ENCODE measurements around the gene FLAD1.

FLAD1 gene

GRCh38 chr1:154957091-154957657, 26.0 kb upstream of the FLAD1 start:
- Histone ChIP-seq H3K9me3 (ENCODE audit: low read depth, low read length) (no peaks in the 10 kb centered on the region), H3K4me3 (no peak overlapping the region), H3K27ac (no peak overlapping the region), H3K36me3 (ENCODE audit: insufficient read depth, low read length) (peaks cover 14% of the 10 kb centered on the region; the same call in 1 of the 2 replicates), H3K9ac (ENCODE audit: insufficient read length) (no peak overlapping the region)
- no peak for DNase-seq (ENCODE audit: low read depth, low spot score)
- no peak for TF ChIP-seq EZH2 (IDR thresholded peaks at IDR 0.05)
- no peak for TF ChIP-seq POLR2AphosphoS5 (IDR thresholded peaks at IDR 0.05; ENCODE audit: borderline replicate concordance, low read depth, low read length)
- no peak for TF ChIP-seq FOXP2 (optimal IDR thresholded peaks at IDR 0.05; ENCODE audit: control extremely low read depth, extremely low read length, insufficient read depth)

GRCh38 chr1:154958036-154958435, 25.1 kb upstream of the FLAD1 start:
- TF ChIP-seq FOXP2 (optimal IDR thresholded peaks at IDR 0.05; ENCODE audit: control extremely low read depth, extremely low read length, insufficient read depth) (no peak), EZH2 (IDR thresholded peaks at IDR 0.05) (no peak), POLR2AphosphoS5 (IDR thresholded peaks at IDR 0.05; ENCODE audit: borderline replicate concordance, low read depth, low read length) (no peak)
- H3K4me3 ChIP-seq, result no peak overlapping the region
- H3K27ac ChIP-seq, result no peak overlapping the region
- peaks cover 17% of the 10 kb centered on the region for H3K36me3 ChIP-seq (ENCODE audit: insufficient read depth, low read length)
- H3K9me3 ChIP-seq (ENCODE audit: low read depth, low read length), result no peaks in the 10 kb centered on the region
- H3K9ac ChIP-seq (ENCODE audit: insufficient read length), result no peak overlapping the region
- DNase-seq (ENCODE audit: low read depth, low spot score), result no peak

- H3K27ac ChIP-seq, result no peak overlapping the region
- H3K36me3 ChIP-seq (ENCODE audit: insufficient read depth, low read length), result peaks cover 25% of the 10 kb centered on the region
- TF ChIP-seq FOXP2 (optimal IDR thresholded peaks at IDR 0.05; ENCODE audit: control extremely low read depth, extremely low read length, insufficient read depth) (no peak), POLR2AphosphoS5 (IDR thresholded peaks at IDR 0.05; ENCODE audit: borderline replicate concordance, low read depth, low read length) (no peak), EZH2 (IDR thresholded peaks at IDR 0.05) (no peak)
- H3K9me3 ChIP-seq (ENCODE audit: low read depth, low read length), result no peaks in the 10 kb centered on the region
- no peak overlapping the region for H3K4me3 ChIP-seq
- no peak overlapping the region for H3K9ac ChIP-seq (ENCODE audit: insufficient read length)
- DNase-seq (ENCODE audit: low read depth, low spot score), result no peak
Observed at GRCh38 chr1:154958681-154959425, 24.3 kb upstream of the FLAD1 start.

GRCh38 chr1:154959426-154959780, 23.7 kb upstream of the FLAD1 start:
- H3K36me3 ChIP-seq (ENCODE audit: insufficient read depth, low read length), result peaks cover 30% of the 10 kb centered on the region
- H3K4me3 ChIP-seq, result no peak overlapping the region
- H3K9ac ChIP-seq (ENCODE audit: insufficient read length), result no peak overlapping the region
- TF ChIP-seq FOXP2 (optimal IDR thresholded peaks at IDR 0.05; ENCODE audit: control extremely low read depth, extremely low read length, insufficient read depth) (no peak), EZH2 (IDR thresholded peaks at IDR 0.05) (no peak), POLR2AphosphoS5 (IDR thresholded peaks at IDR 0.05; ENCODE audit: borderline replicate concordance, low read depth, low read length) (no peak)
- H3K27ac ChIP-seq, result no peak overlapping the region
- no peak for DNase-seq (ENCODE audit: low read depth, low spot score)
- no peaks in the 10 kb centered on the region for H3K9me3 ChIP-seq (ENCODE audit: low read depth, low read length)

- TF ChIP-seq EZH2 (IDR thresholded peaks at IDR 0.05), result no peak
- TF ChIP-seq POLR2AphosphoS5 (IDR thresholded peaks at IDR 0.05; ENCODE audit: borderline replicate concordance, low read depth, low read length), result no peak
- no peak for DNase-seq (ENCODE audit: low read depth, low spot score)
- Histone ChIP-seq H3K4me3 (peak overlapping the region; percentile 93), H3K9me3 (ENCODE audit: low read depth, low read length) (no peaks in the 10 kb centered on the region), H3K27ac (peak overlapping the region; percentile 42; the same call in 1 of the 2 replicates), H3K36me3 (ENCODE audit: insufficient read depth, low read length) (peaks cover 39% of the 10 kb centered on the region), H3K9ac (ENCODE audit: insufficient read length) (peak overlapping the region; percentile 97)
Observed at GRCh38 chr1:154960446-154961136, 22.6 kb upstream of the FLAD1 start.

- no peak for DNase-seq (ENCODE audit: low read depth, low spot score)
- peak within 1 kb of the TSS; percentile 97 for H3K9ac ChIP-seq (ENCODE audit: insufficient read length)
- peaks cover 48% of the 10 kb centered on the region for H3K36me3 ChIP-seq (ENCODE audit: insufficient read depth, low read length)
- H3K4me3 ChIP-seq, result peak within 1 kb of the TSS; percentile 93
- no peaks in the 10 kb centered on the region for H3K9me3 ChIP-seq (ENCODE audit: low read depth, low read length)
- H3K27ac ChIP-seq, result peak within 1 kb of the TSS; percentile 95
- peak; percentile 92 for TF ChIP-seq POLR2AphosphoS5 (IDR thresholded peaks at IDR 0.05; ENCODE audit: borderline replicate concordance, low read depth, low read length)
- TF ChIP-seq EZH2 (IDR thresholded peaks at IDR 0.05), result no peak
Observed at GRCh38 chr1:154961207-154962155, 21.7 kb upstream of the FLAD1 start, which contains the start of gene PYGO2. Gene PYGO2 (minus strand): TSS chr1:154961782. CDS start chr1:154961576, 206 bp downstream.

GRCh38 chr1:154962156-154962749, 20.9 kb upstream of the FLAD1 start:
- DNase-seq (ENCODE audit: low read depth, low spot score), result no peak
- Histone ChIP-seq H3K9ac (ENCODE audit: insufficient read length) (peak overlapping the region; percentile 97), H3K9me3 (ENCODE audit: low read depth, low read length) (no peaks in the 10 kb centered on the region), H3K36me3 (ENCODE audit: insufficient read depth, low read length) (peaks cover 56% of the 10 kb centered on the region), H3K4me3 (peak overlapping the region; percentile 93), H3K27ac (peak overlapping the region; percentile 95)
- TF ChIP-seq POLR2AphosphoS5 (IDR thresholded peaks at IDR 0.05; ENCODE audit: borderline replicate concordance, low read depth, low read length) (no peak; the same call in 1 of the 2 replicates), EZH2 (IDR thresholded peaks at IDR 0.05) (no peak), FOXP2 (optimal IDR thresholded peaks at IDR 0.05; ENCODE audit: control extremely low read depth, extremely low read length, insufficient read depth) (no peak)

Data from SK-N-MC (cell line).